Endothelial cell of umbilical vein (primary cell): ENCODE measurements around the gene YY1. TPM values are rescaled to one million over a fixed set of nuclear protein-coding genes. Genes with fewer than 3 reads are reported as not detected.

Experiments
- BruUV-seq: library from RNA; stranded (reverse); fragments of 400-500 nt; replicated peaks from 2 replicates; lab custom pipeline; 2021; lab: Mats Ljungman, UMichigan
- CTCF ChIA-PET: fragments of 300-600, 350-600 bp; sonication (Branson Sonifier 250); formaldehyde crosslinking; loops from one replicate; lab custom pipeline; 2021; ENCODE audit warnings: antibody characterized with exemption, inconsistent platforms; lab: Charles Lee
- POLR2A ChIA-PET: fragments of 300-600, 350-600 bp; sonication (Branson Sonifier 250); formaldehyde crosslinking; loops from one replicate; lab custom pipeline; 2021; ENCODE audit warnings: antibody characterized with exemption, inconsistent platforms; lab: Charles Lee
- DNase-seq: peaks from one replicate; pipeline ENCODE4 v3.0.0-alpha.2; 2011; ENCODE audit warnings: low read depth, low spot score
- FAIRE-seq: peaks from 2 replicates; lab custom pipeline; 2011; peaks lifted over from hg19 to GRCh38; lab: Jason Lieb, UNC
- H2AFZ ChIP-seq: 2 replicates; pipeline ENCODE4 v1.6.0; 2012; ENCODE audit warnings: low read depth, low read length, control low read depth, inconsistent platforms
- H3K27ac ChIP-seq: 2 replicates; pipeline ENCODE4 v1.5.1; 2011; ENCODE audit warnings: low read depth, mild to moderate bottlenecking, control low read depth, low read length, moderate library complexity; ENCODE audit not compliant: insufficient read depth
- H3K27me3 ChIP-seq, 2 experiments: 2 replicates each; pipeline versions ENCODE4 v1.6.0 to v1.6.1; 2011; ENCODE audit warnings: low read length in 2 of 2, mixed read lengths in 1 of 2; ENCODE audit not compliant: control insufficient read depth in 2 of 2, insufficient read depth in 2 of 2
- H3K36me3 ChIP-seq, 2 experiments: 2 replicates in 1 of 2; 3 replicates in 1 of 2; pipeline ENCODE4 v1.5.1; 2011; ENCODE audit warnings: low read length in 2 of 2, mild to moderate bottlenecking in 1 of 2, moderate library complexity in 1 of 2; ENCODE audit not compliant: control insufficient read depth in 2 of 2, insufficient read depth in 2 of 2; ENCODE audit errors: extremely low read depth in 1 of 2
- H3K4me1 ChIP-seq: 3 replicates; pipeline ENCODE4 v1.5.1; 2011; ENCODE audit warnings: mild to moderate bottlenecking, low read length; ENCODE audit not compliant: control insufficient read depth, insufficient read depth; ENCODE audit errors: extremely low read depth
- H3K4me2 ChIP-seq: 2 replicates; pipeline ENCODE4 v1.6.1; 2011; ENCODE audit warnings: low read length, control low read depth, mixed read lengths; ENCODE audit not compliant: insufficient read depth
- H3K4me3 ChIP-seq, 3 experiments: fragments of 200-600 bp in 1 of 3; sonication (generic), shearing (Covaris generic) in 1 of 3; replicated peaks in 1 of 3; 2 replicates each; pipeline ENCODE4 v1.5.1; 2011 to 2016; ENCODE audit warnings: control low read depth in 3 of 3, low read length in 3 of 3, mild to moderate bottlenecking in 2 of 3, inconsistent platforms in 1 of 3, low read depth in 1 of 3, moderate library complexity in 1 of 3; ENCODE audit not compliant: insufficient read depth in 1 of 3
- H3K79me2 ChIP-seq: 2 replicates; pipeline ENCODE4 v1.6.0; 2012; ENCODE audit warnings: low read length, inconsistent platforms; ENCODE audit not compliant: control insufficient read depth, insufficient read depth
- H3K9ac ChIP-seq: replicated peaks from 2 replicates; pipeline ENCODE3; 2011; ENCODE audit warnings: low read length, control low read depth; ENCODE audit not compliant: insufficient read depth; ENCODE audit errors: extremely low read depth
- H3K9me1 ChIP-seq: replicated peaks from 3 replicates; pipeline ENCODE4 v1.6.0; 2011; ENCODE audit warnings: mild to moderate bottlenecking, low read length; ENCODE audit not compliant: control insufficient read depth, insufficient read depth; ENCODE audit errors: extremely low read depth
- H3K9me3 ChIP-seq: replicated peaks from 2 replicates; pipeline ENCODE4 v1.5.1; 2012; ENCODE audit warnings: low read length, inconsistent platforms; ENCODE audit not compliant: control insufficient read depth, insufficient read depth
- H4K20me1 ChIP-seq: replicated peaks from 2 replicates; pipeline ENCODE3; 2011; ENCODE audit warnings: mild to moderate bottlenecking, low read length; ENCODE audit not compliant: control insufficient read depth, insufficient read depth; ENCODE audit errors: extremely low read depth
- EZH2 ChIP-seq: IDR thresholded peaks from 2 replicates; pipeline ENCODE4 v1.6.1; 2012; ENCODE audit warnings: borderline replicate concordance, low read depth, mild to moderate bottlenecking, moderate library complexity, low read length, inconsistent platforms; ENCODE audit not compliant: severe bottlenecking
- FOS ChIP-seq: IDR thresholded peaks from 2 replicates; pipeline ENCODE4 v1.6.1; 2011; ENCODE audit warnings: mild to moderate bottlenecking, low read length, moderate library complexity, borderline replicate concordance; ENCODE audit not compliant: insufficient read depth
- GATA2 ChIP-seq: IDR thresholded peaks from 2 replicates; pipeline ENCODE4 v1.7.0; 2011; ENCODE audit warnings: low read depth, mild to moderate bottlenecking, moderate library complexity, mixed read lengths, low read length; ENCODE audit not compliant: insufficient read length, insufficient read depth
- JUN ChIP-seq: IDR thresholded peaks from 2 replicates; pipeline ENCODE4 v1.6.1; 2011; ENCODE audit warnings: borderline replicate concordance, low read depth; ENCODE audit not compliant: insufficient read length, insufficient read depth
- MAX ChIP-seq: IDR thresholded peaks from 2 replicates; pipeline ENCODE4 v1.6.1; 2011; ENCODE audit not compliant: insufficient read depth, insufficient read length
- MYC ChIP-seq: IDR thresholded peaks from one replicate; pipeline ENCODE4 v1.6.1; 2011; ENCODE audit warnings: mild to moderate bottlenecking, low read depth, low read length
- POLR2A ChIP-seq: IDR thresholded peaks from 2 replicates; pipeline ENCODE4 v1.6.1; 2012; ENCODE audit warnings: low read depth, mild to moderate bottlenecking, control low read depth, low read length
- POLR2AphosphoS5 ChIP-seq: IDR thresholded peaks from 2 replicates; pipeline ENCODE4 v1.6.1; 2012; ENCODE audit warnings: low read depth, mild to moderate bottlenecking, control low read depth, low read length, moderate library complexity; ENCODE audit not compliant: insufficient read depth
- dilution Hi-C: fragments of 300-500 bp; cut with MboI; formaldehyde crosslinking; loops from one replicate; pipeline ENCODE4 v1.15.0; 2019; ENCODE audit warnings: low sequenced_read_pairs; ENCODE audit not compliant: extremely low pct_ligation_motif_present
- intact Hi-C: fragments of 100-400 bp; cut with micrococcal nuclease; formaldehyde crosslinking; loops from one replicate; pipeline ENCODE4 v1.10.0; 2022
- polyA plus RNA-seq, 4 experiments: library from polyadenylated mRNA; depleted of rRNA in 3 of 4; stranded (reverse) in 3 of 4; unstranded in 1 of 4; fragments of >200 nt; gene quantifications; 2 replicates each; pipeline versions ENCODE4 v1.2.1 to v1.2.3, GENCODE V29; 2011 to 2012; ENCODE audit warnings: missing spikeins in 1 of 4
- total RNA-seq: library from RNA; stranded (reverse); gene quantifications from 2 replicates; pipeline ENCODE4 v1.2.3, GENCODE V29; 2021

Gene YY1
- total and polyA plus RNA-seq, 2 donors (not counting 3 experiments of a cell fraction or from before 2014, with no cell fraction given) = 23.5 to 78.6 TPM

- Histone ChIP-seq H3K4me2 (no peak overlapping the region), H3K27me3 (no peaks in the 10 kb centered on the region), H3K79me2 (no peaks in the 10 kb centered on the region), H3K36me3 (no peaks in the 10 kb centered on the region), H3K27ac (no peak overlapping the region), H3K4me1 (no peaks in the 10 kb centered on the region), H3K9me3 (no peaks in the 10 kb centered on the region), H3K9ac (no peak overlapping the region), H3K9me1 (no peaks in the 10 kb centered on the region), H4K20me1 (no peaks in the 10 kb centered on the region), H3K4me3 (no peak overlapping the region), H2AFZ (no peak overlapping the region)
- dilution Hi-C loops (no loop called here), intact Hi-C loops (no loop called here)
- no peak for FAIRE-seq
- no TSS peak for BruUV-seq
- TF ChIP-seq FOS = no peak
- TF ChIP-seq MYC = no peak
- TF ChIP-seq MAX = no peak
- no peak for TF ChIP-seq JUN
- TF ChIP-seq GATA2 = no peak
- no peak for TF ChIP-seq POLR2AphosphoS5
- no peak for TF ChIP-seq EZH2
- TF ChIP-seq POLR2A = no peak
- POLR2A ChIA-PET = no interaction called here
- CTCF ChIA-PET = interaction anchor here (1.1 to 1.2 kb wide), 2 partner anchors 9 to 18 kb away, joined by 6 to 7 read pairs; no protein-coding TSS in a partner anchor
- no peak for DNase-seq
Observed at GRCh38 chr14:100321473-100322137, 82.7 kb downstream of the YY1 start.
